Measurements from ENCODE around the gene PRPF8.
"Not testable (repeated sequence)": the region's sequence is repeated elsewhere in the genome, so short reads cannot be mapped to it uniquely, and the experiment has no call there.

PRPF8 gene

GRCh38 chr17:1716076-1716911 lies 31.6 kb upstream of the PRPF8 start:
- DNase-seq (ENCODE audit: low read depth in 2 of 2), result peak; percentile 100

- no peak for DNase-seq (ENCODE audit: low read depth in 2 of 2)
Observed at GRCh38 chr17:1715803-1716075, 31.1 kb upstream of the PRPF8 start.

GRCh38 chr17:1714980-1715802 lies 30.5 kb upstream of the PRPF8 start:
- DNase-seq (ENCODE audit: low read depth in 2 of 2), result no peak

DNA sequence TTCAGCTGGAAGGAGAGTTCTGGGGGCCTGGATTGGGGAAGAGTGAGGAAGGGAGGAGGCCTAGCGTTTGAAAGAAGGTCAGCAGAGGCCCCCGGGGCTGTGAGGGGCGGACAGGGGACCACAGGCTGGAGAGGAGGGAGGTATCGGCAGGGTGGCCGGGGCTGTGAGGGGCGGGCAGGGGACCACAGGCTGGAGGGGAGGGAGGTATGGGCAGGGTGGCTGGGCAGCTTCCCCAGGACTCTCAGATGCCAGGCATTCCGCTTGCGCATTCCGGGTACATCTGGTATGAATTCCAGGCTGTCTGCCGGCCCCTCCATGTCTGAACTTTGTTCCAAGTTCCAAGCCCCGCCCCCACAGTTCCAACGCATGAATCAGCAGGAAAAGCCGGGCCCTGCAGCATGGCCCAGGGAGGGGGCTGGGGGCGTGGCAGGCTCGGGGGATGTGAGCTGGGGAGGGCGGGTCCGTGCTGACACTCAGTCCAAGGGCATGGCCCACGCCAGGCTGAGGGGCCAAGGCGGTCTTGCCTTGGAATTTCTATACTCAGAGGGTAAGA lies 29.8 kb upstream of the PRPF8 start:
- no peak for DNase-seq (ENCODE audit: low read depth in 2 of 2)

DNA sequence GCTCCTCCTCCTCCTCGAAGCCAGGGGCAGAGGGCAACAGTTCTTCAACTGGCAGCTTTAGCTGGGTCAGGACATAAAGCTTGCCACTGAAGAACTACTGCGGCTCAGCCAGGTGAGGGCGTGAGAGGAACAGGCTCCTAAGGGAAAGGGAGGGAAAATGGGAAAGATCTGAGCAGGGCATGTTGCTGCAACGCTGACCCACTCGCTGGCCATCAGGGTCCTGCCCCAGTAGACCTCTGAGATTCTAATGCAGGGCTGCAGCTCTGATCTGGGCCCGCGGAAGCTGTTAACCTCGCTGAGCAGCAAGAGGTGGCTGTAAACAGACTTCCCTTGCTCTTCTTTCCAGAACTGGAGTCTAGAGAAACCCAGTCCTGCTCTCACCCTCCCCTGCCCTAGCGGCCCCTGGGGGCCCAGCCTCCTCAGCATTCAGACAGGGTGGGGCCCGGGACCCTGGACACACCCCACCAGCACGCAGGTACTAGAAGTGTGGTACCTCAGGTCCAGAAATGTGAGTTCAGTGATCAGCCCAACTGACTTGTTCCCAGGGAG lies 29.3 kb upstream of the PRPF8 start:
- DNase-seq (ENCODE audit: low read depth in 2 of 2), result no peak

- no peak for DNase-seq (ENCODE audit: low read depth in 2 of 2)
Observed at GRCh38 chr17:1713160-1713877, 28.7 kb upstream of the PRPF8 start.

DNA sequence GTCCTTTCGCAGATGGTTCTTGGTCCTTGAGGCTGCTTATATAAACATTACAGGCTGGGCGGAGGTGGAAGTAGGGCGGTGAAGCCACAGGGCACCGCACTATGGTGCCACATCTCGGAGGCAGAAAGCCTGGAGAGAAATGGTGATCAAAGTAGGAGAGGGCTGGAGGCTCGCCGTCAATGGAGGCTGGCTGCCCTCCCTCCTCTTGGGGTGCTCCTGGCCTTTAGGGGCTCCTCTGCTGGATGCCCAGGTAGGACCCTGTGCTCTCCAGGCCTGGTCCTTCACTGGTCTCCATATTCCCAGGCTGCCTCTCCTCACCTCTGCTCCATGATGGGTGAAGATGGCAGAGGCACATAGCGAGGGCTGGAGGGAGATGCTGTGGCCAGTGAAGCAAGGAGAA lies 27.6 kb upstream of the PRPF8 start:
- no peak for DNase-seq (ENCODE audit: low read depth in 2 of 2)

GRCh38 chr17:1711804-1712203 lies 27.1 kb upstream of the PRPF8 start:
- DNase-seq (ENCODE audit: low read depth in 2 of 2), result no peak

GRCh38 chr17:1710807-1711553 lies 26.3 kb upstream of the PRPF8 start:
- no peak for DNase-seq (ENCODE audit: low read depth in 2 of 2)

- DNase-seq (ENCODE audit: low read depth in 2 of 2), result no peak
Observed at GRCh38 chr17:1709971-1710806, 25.5 kb upstream of the PRPF8 start, which contains the start of gene TLCD2. Gene TLCD2, minus strand, starts transcription at chr17:1710377. Its CDS starts 135 bp downstream, at chr17:1710242.

DNA sequence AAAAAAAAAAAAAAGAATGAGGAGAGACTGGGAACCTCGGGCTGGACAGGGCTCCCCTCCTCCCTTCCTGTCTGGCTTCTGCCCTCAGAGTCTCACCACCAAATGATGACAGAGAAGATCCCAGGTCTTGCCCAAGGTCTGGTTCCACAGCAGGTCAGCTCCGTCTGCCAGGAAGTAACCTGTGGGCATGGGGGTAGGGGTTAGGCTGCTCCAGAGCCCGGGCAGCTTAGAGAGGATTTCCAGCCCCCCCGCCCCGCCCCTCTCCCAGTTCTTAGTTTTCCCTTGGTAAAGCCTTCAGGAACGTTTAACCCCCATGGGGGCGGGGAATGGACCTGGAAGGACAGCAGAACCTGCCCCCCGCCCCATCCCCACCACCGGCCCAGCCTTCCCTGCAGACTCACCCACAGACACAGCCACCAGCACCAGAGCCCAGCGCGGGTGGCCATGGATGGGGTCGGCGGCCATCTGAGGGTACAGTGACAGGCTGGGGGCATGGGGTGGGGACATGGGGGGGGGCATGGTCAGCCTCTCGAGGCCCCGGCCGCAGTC lies 24.8 kb upstream of the PRPF8 start:
- DNase-seq (ENCODE audit: low read depth in 2 of 2), result no peak

GRCh38 chr17:1708791-1709346 lies 24.2 kb upstream of the PRPF8 start:
- DNase-seq (ENCODE audit: low read depth in 2 of 2), result not testable (repeated sequence)

- no peak for DNase-seq (ENCODE audit: low read depth in 2 of 2)
Observed at GRCh38 chr17:1707107-1707506, 22.4 kb upstream of the PRPF8 start.

- DNase-seq (ENCODE audit: low read depth in 2 of 2), result no peak
Observed at GRCh38 chr17:1705004-1705403, 20.3 kb upstream of the PRPF8 start.

DNA sequence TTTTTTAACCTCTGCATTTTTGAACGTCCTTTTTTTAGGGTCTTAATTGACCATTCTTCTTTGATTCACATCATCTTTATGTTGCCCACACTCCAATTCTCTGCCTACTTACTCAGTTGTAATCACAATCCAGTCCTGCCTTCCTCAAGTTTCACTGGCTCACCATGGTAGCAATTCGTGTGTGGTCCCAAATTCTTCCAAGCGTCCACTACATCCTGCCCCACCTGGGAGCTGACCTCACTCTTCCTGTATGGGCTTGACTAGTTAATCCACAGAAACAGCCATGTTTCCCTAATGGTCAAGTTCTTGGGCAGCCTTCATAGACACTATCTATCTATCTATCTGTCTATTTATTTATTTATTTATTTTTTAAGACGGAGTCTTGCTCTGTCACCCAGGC lies 18.4 kb upstream of the PRPF8 start:
- DNase-seq (ENCODE audit: low read depth in 2 of 2), result no peak

- not testable (repeated sequence) for DNase-seq (ENCODE audit: low read depth in 2 of 2)
Observed at GRCh38 chr17:1699891-1700290, 15.2 kb upstream of the PRPF8 start.

GRCh38 chr17:1697681-1698080 lies 13.0 kb upstream of the PRPF8 start:
- no peak for DNase-seq (ENCODE audit: low read depth in 2 of 2)

DNA sequence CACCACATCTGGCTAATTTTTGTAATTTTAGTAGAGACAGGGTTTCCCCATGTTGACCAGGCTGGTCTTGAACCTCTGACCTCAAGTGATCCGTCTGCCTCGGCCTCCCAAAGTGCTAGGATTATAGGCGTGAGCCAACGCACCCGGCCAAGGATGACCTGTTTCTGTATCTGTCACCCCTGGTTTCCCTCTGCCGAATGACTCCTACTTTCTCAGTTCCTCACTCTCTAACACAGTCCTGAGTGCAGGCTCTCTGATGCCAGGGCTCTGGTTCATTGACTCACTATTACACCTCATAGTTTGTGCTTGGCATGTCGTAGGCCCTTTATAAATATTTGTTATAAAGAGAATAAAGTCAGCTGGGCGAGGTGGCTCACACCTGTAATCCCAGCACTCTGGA lies 10.7 kb upstream of the PRPF8 start:
- DNase-seq (ENCODE audit: low read depth in 2 of 2), result no peak

DNA sequence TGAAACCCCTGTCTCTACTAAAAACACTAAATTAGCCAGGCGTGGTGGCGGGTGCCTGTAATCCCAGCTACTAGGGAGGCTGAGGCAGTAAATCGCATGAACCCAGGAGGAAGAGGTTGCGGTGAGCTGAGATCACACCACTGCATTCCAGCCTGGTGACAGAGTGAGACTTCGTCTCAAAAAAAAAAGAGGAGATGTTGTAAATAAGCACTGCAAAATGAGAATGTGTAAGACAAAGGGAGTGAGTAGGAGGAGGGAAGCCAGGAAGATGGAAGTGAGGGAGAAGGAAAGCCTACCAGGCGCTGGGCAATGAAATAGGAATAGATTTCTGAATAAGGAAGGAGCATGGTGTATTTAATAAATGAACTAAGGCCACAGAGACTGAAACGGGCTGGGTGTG lies 8.7 kb upstream of the PRPF8 start:
- DNase-seq (ENCODE audit: low read depth in 2 of 2), result no peak
